IPS DF 4.7 (cell line): ENCODE measurements around the gene THRSP.
"Not testable (repeated sequence)": the region's sequence is repeated elsewhere in the genome, so short reads cannot be mapped to it uniquely, and the experiment has no call there.

Experiments used
- DNase-seq: peaks from one replicate; pipeline ENCODE4 v3.0.0-alpha.2; 2013; ENCODE audit warnings: low spot score; ENCODE audit errors: extremely low read depth

Gene THRSP

GRCh38 chr11:78063440-78064181 is at the start of gene THRSP:
Gene THRSP (plus strand): TSS chr11:78063861. CDS start chr11:78063882, 21 bp downstream.
- no peak for DNase-seq

GRCh38 chr11:78014937-78015520 is 48.6 kb upstream of the THRSP start:
- not testable (repeated sequence) for DNase-seq

- no peak for DNase-seq
Measured at GRCh38 chr11:78015878-78016277, 47.8 kb upstream of the THRSP start.

DNA sequence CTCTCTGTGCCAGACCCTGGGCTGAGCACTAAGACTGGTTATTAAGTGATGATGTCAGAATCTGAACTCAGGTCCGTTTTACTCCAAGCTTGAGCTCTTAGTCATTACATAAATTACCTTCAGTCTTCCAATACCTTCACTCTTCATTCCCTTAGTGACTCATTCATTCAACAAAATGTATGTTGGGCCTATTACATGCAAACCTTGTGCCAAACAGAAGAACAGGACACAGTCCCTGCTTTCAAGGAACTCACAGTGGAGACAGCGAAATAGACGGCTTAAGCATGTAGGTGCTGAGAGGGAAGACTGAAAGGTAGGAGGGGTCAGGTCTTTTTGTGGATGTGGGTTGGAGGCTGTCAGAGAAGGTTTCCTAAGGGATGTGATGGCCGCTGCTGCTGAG is 43.9 kb upstream of the THRSP start:
- no peak for DNase-seq

DNA sequence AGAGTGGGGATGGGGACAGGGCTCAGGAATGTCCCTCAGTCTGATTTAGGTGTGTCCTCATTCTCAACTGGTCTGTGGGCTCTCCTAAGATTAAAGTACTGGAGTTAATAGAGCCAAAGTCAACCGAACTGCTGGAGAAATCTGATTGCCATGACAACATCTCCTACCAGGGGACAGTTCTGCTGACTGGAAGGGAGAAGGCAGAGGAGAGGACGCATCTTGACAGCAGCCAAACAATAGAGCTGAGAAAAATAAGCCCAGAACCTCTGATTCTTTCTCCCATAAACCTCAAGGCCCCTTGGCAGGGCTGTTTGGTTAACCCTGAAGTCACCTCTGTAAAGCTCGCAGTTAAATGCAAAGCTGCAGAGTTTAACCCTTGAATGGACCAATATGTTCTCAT is 43.4 kb upstream of the THRSP start:
- no peak for DNase-seq

- DNase-seq: no peak
Measured at GRCh38 chr11:78021611-78022010, 42.0 kb upstream of the THRSP start.

- DNase-seq: no peak
Measured at GRCh38 chr11:78022397-78023396, 41.0 kb upstream of the THRSP start, which contains the start of gene KCTD14. Gene KCTD14 (minus strand): TSS chr11:78023276. CDS start chr11:78023249, 27 bp downstream.

DNA sequence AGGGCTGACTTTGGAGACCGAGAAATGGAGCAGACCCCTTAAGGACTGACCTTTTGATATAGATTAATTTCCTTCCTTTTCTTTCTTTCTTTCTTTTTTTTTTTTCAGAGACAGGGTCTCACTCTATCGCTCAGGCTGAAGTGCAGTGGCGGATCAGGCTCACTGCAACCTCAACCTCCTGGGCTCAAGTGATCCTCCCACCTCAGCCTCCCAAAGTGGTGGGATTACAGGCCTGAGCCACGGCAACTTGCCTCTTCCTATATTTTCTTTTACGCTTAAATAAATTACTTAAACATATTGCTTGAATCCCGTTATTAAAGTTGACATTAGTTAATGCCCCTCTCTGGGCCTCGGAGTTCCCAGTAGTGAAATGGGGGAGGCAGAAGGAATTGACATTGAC is 40.2 kb upstream of the THRSP start:
- DNase-seq: no peak

- DNase-seq: no peak
Measured at GRCh38 chr11:78025378-78025777, 38.3 kb upstream of the THRSP start.

DNA sequence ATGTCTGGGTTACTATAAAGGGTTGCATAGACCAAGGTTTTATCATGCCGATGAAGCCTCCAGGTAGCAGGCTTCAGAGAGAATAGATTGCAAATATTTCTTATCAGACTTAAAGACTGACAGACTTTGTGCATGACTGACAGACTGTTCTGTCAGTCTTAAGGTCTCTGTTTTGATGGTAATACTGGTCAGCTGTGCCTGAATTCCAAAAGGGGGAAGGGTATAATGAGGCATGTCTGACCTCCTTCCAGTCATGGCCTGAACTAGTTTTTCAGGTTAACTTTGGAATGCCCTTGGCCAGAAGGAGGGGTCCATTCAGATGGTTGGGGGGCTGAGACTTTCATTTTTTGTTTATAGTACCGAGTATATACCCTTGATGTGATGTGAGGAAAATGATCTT is 35.9 kb upstream of the THRSP start:
- DNase-seq: no peak

GRCh38 chr11:78028423-78028822 is 35.2 kb upstream of the THRSP start:
- DNase-seq: not testable (repeated sequence)

DNA sequence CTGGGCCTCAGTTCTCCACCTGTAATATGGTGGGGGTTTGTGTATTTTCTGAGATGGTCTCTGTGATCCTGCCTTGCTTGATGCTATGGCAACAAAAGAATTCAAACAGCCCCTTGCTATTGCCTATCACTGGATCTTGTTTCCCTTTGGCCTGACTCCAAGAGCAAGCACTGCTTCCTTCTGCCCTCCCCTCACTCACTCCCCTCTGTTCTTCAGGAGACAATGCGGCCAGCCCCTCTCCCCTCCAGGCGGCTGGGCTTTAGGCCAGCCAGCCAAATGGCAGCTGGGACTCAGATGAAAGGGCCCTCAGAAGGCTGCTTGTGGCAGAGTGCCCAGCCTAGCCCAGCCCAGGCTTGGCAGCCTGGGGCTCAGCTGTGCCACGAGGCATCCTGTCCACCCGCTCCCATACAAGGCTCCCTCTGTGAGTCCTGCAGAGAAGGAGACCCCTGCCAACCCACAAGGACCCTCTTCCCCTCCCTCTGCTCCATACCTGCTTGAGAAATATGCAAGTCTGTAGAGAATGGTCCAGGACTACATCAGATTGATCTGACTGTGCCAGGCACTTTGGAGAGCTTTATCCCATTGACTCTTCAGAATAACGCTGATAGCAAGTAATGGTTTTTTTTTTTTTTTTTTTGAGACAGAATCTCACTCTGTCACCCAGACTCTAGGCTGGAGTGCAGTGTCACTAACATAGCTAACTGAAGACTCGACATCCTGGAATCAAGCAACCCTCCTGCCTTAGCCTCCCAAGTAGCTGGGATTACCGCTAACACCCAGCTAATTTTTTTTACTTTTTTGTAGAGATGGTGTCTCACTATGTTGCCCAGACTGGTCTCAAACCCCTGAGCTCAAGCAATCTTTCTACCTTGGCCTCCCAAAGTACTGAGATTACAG is 33.0 kb upstream of the THRSP start:
- DNase-seq: no peak

DNA sequence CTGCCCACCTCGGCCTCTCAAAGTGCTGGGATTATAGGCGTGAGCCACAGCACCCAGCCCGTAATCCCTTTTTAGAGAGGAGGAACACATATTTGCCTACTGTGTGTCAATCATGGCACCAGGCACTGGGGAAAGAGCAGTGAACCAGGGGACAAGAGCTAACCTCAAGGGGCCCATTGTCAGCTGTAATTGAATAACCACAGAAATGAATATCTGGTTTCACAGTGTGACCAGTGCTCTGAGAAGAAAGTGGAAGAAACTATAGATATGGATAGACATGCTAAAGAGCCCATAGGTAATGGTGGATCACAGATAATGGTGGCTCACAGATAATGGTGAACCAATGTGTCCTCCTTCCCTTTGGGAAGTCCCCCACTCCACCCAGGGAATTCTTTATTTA is 32.0 kb upstream of the THRSP start:
- no peak for DNase-seq

DNA sequence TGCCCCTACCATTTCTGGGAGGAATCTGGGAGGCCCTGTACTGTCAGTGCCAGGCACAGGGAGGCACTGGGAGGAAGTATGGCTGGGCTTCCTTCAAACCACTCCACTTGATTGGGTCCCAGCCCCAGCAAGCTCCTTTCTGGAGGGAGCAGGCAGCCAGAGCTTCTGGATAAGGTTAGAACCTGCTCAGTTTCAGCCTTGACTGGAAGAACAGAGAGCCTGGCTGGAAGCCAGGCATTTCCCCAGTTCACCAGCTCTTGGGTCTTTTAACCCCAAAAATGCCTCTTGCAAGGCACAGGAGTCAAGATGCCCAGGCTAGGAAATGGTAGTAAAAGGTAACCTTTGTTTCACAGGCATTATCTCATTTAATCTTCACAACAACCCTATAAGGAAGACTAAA is 31.6 kb upstream of the THRSP start:
- DNase-seq: no peak

- no peak for DNase-seq
Measured at GRCh38 chr11:78033040-78033439, 30.6 kb upstream of the THRSP start.

DNA sequence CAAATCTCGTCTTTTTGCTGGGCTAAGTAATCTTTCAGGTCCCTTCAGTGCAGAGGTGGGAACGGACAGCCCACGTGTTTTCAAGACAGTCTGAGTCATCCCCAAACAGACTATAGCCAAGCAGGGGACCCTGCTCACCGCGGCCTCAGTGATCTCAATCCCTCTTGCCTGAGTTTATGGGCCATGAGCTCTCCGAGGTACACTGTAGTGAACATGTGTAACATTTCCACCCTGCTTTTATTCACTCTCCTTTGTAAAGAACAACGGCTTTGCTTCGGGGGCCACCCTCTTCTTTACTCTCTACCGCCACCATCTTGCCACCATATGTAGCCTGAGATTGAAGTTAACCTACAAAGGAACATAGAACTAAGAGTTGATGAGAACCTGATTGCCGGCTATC is 29.0 kb upstream of the THRSP start:
- DNase-seq: no peak

GRCh38 chr11:78036313-78036712 is 27.3 kb upstream of the THRSP start:
- DNase-seq: no peak

DNA sequence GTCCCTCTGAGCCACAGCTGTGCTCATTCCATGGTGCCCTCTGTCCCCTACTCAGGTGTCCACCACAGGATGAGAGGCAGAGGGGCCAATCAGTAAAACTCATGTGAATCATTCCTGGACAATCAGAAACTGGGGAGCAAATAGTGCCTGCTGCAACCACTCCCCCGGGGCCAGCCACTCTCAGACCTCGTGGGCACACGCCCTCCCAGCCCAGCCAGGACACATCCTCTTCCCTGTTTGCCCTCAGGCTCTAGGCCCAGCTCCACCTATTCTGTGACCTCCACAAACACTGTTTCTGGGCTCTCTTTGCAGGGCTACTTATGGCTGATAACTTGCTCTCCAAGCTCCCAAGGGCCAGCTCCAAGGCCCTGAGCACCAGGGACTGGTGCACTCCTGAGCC is 26.6 kb upstream of the THRSP start:
- no peak for DNase-seq

- DNase-seq: no peak
Measured at GRCh38 chr11:78037825-78038620, 25.6 kb upstream of the THRSP start.

DNA sequence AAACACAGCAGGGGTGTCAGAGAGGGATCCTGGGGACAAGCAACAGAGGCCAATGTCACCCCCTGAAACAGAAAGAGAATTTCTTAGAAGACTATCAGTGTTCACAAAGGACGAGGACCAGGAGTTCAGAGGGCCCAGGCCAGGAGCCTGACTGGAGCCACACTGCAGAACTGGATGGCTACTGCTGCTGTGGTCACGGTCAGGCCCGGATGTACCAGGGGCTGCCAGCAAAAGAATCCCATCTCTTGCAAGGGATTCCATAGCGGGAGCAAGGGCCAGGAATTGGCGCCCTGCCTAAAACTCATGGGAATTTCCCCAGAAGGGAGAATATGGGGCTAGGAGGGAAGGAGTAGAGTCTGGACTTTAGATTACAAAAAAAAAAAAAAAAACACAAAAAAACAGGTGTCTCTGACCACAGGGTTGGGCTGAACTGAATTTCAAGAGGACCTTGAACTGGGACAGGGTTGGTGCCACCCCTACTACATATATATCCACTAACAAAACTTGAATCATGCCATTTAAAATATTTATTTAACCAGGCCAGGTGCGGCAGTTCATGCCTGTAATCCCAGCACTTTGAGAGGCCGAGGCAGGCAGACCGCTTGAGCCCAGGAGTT is 24.9 kb upstream of the THRSP start:
- DNase-seq: no peak
